Tibial nerve (tissue), 4 donors: ENCODE data around the gene MS4A6E. TPM values are rescaled to one million over a fixed set of nuclear protein-coding genes. Genes with fewer than 3 reads are reported as not detected.
A peak's percentile ranks its signal among the peaks of the same experiment; 100 is the strongest.

Experiments
- DNase-seq, 2 donors: peaks; one replicate each; pipeline ENCODE4 v3.0.0-alpha.2; 2019; ENCODE audit warnings: low spot score in 2 of 2
- H3K27ac ChIP-seq, 4 donors: fragments of 200-600 bp; sonication (generic) in 3 of 4; one replicate each; pipeline ENCODE4 v1.5.1; 2017 to 2019; ENCODE audit warnings: mild to moderate bottlenecking in 1 of 4
- H3K27me3 ChIP-seq, 2 donors: fragments of 200-600 bp; sonication (generic) in 1 of 2; one replicate each; pipeline versions ENCODE4 v1.5.1 to v1.6.0; 2017 to 2019
- H3K36me3 ChIP-seq, 3 donors: fragments of 200-600 bp; sonication (generic); one replicate each; pipeline ENCODE4 v1.5.1; 2018 to 2019
- H3K4me1 ChIP-seq, 4 donors: fragments of 200-600 bp; sonication (generic) in 3 of 4; one replicate each; pipeline ENCODE4 v1.5.1; 2017 to 2019
- H3K4me3 ChIP-seq, 4 donors: fragments of 200-600 bp; sonication (generic) in 3 of 4; one replicate each; pipeline ENCODE4 v1.5.1; 2017 to 2019; ENCODE audit warnings: mild to moderate bottlenecking in 1 of 4, moderate library complexity in 1 of 4
- H3K9me3 ChIP-seq, 4 donors: fragments of 200-600 bp; sonication (generic) in 3 of 4; one replicate each; pipeline ENCODE4 v1.5.1; 2017 to 2019
- EP300 ChIP-seq, 2 donors: sonication (generic); formaldehyde crosslinking; IDR thresholded peaks; one replicate each; pipeline ENCODE4 v1.6.1; 2017; ENCODE audit warnings: antibody characterized with exemption in 2 of 2, mild to moderate bottlenecking in 1 of 2
- POLR2A ChIP-seq, 2 donors: fragments of 450-650 bp; IDR thresholded peaks; one replicate each; pipeline ENCODE4 v1.6.1; 2017; ENCODE audit warnings: antibody characterized with exemption in 2 of 2, mild to moderate bottlenecking in 2 of 2, moderate library complexity in 2 of 2
- WGBS, 2 donors: methylation state at CpG; one replicate each; pipeline ENCODE4 v1.1.5; 2018; 5-methylcytosine and 5-hydroxymethylcytosine counted together
- total RNA-seq, 4 donors: library from RNA; depleted of rRNA; stranded (reverse); fragments of >200 nt; gene quantifications; one replicate each; pipeline ENCODE4 v1.1.0, GENCODE V29; 2016
- TF ChIP-seq, protein P1 (sequence below), 5 experiments: fragments of 200-600 bp in 3 of 5; fragments of 450-650 bp in 2 of 5; sonication (generic) in 3 of 5; IDR thresholded peaks; one replicate each; pipeline ENCODE4 v1.5.1; 2016 to 2019; ENCODE audit warnings: antibody characterized with exemption in 5 of 5, mild to moderate bottlenecking in 3 of 5, moderate library complexity in 2 of 5

MS4A6E gene
- total RNA-seq, 4 donors from 2014 or later, result not detected

- H3K9me3 ChIP-seq, result no peaks in the 10 kb centered on the region
- no peak overlapping the region for H3K4me3 ChIP-seq
- no peaks in the 10 kb centered on the region for H3K4me1 ChIP-seq
- no peak overlapping the region for H3K27ac ChIP-seq
- no peaks in the 10 kb centered on the region for H3K27me3 ChIP-seq
- TF ChIP-seq, protein P1, sequence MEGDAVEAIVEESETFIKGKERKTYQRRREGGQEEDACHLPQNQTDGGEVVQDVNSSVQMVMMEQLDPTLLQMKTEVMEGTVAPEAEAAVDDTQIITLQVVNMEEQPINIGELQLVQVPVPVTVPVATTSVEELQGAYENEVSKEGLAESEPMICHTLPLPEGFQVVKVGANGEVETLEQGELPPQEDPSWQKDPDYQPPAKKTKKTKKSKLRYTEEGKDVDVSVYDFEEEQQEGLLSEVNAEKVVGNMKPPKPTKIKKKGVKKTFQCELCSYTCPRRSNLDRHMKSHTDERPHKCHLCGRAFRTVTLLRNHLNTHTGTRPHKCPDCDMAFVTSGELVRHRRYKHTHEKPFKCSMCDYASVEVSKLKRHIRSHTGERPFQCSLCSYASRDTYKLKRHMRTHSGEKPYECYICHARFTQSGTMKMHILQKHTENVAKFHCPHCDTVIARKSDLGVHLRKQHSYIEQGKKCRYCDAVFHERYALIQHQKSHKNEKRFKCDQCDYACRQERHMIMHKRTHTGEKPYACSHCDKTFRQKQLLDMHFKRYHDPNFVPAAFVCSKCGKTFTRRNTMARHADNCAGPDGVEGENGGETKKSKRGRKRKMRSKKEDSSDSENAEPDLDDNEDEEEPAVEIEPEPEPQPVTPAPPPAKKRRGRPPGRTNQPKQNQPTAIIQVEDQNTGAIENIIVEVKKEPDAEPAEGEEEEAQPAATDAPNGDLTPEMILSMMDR (IDR thresholded peaks at IDR 0.05), result no peak
- no peak for TF ChIP-seq EP300 (IDR thresholded peaks at IDR 0.05)
- no peak for TF ChIP-seq POLR2A (IDR thresholded peaks at IDR 0.05)
- DNase-seq, result no peak
- 94 to 95% methylated on average over 19 of the region's 19 CpGs for WGBS, 2 donors
- no peaks in the 10 kb centered on the region for H3K36me3 ChIP-seq
These were observed 40.8 kb downstream of the MS4A6E start for GRCh38 chr11:60367896-60368295.

- TF ChIP-seq, protein P1 (IDR thresholded peaks at IDR 0.05), result no peak
- TF ChIP-seq EP300 (IDR thresholded peaks at IDR 0.05) (no peak), POLR2A (IDR thresholded peaks at IDR 0.05) (no peak)
- Histone ChIP-seq H3K9me3 (no peaks in the 10 kb centered on the region), H3K4me1 (no peaks in the 10 kb centered on the region), H3K36me3 (no peaks in the 10 kb centered on the region), H3K27me3 (no peaks in the 10 kb centered on the region), H3K4me3 (no peak overlapping the region), H3K27ac (no peak overlapping the region)
- 46 to 58% methylated on average over 2 of the region's 2 CpGs for WGBS, 2 donors
- DNase-seq, result no peak
These were observed 43.3 kb downstream of the MS4A6E start for GRCh38 chr11:60370252-60370810.

DNA sequence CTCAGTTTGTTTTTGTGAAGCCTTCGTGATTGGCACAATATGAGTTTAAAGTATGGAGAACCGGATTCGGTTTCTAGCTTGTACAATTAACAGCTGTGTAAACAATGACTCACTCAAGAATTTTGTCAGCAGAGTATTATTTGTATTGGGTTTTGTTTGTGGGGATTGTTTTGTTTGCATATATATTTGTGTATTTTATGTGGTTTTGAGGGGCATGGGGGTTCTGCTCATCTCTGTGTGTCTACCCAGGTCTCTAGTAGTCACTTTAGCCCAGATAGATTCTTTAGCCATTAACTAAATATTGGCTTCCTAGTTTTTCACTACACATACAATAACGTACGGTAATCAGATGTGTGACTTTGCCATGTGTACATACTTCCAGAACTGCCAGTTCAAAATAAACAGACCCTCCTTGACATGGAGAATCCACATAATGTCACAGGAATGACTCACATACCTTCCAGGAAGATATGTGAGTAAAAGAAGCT is 43.8 kb downstream of the MS4A6E start:
- no peak overlapping the region for H3K27ac ChIP-seq
- DNase-seq, result no peak
- H3K4me1 ChIP-seq, result no peaks in the 10 kb centered on the region
- H3K4me3 ChIP-seq, result no peak overlapping the region
- no peaks in the 10 kb centered on the region for H3K9me3 ChIP-seq
- H3K36me3 ChIP-seq, result no peaks in the 10 kb centered on the region
- TF ChIP-seq EP300 (IDR thresholded peaks at IDR 0.05) (no peak), POLR2A (IDR thresholded peaks at IDR 0.05) (no peak)
- TF ChIP-seq, protein P1 (IDR thresholded peaks at IDR 0.05), result no peak
- H3K27me3 ChIP-seq, result no peaks in the 10 kb centered on the region
- WGBS, 2 donors, result 37 to 48% methylated on average over 5 of the region's 5 CpGs

GRCh38 chr11:60371386-60371785 is 44.3 kb downstream of the MS4A6E start:
- H3K27me3 ChIP-seq, result no peaks in the 10 kb centered on the region
- DNase-seq, result no peak
- H3K4me1 ChIP-seq, result no peaks in the 10 kb centered on the region
- no peaks in the 10 kb centered on the region for H3K9me3 ChIP-seq
- TF ChIP-seq, protein P1 (IDR thresholded peaks at IDR 0.05), result no peak
- no peak for TF ChIP-seq EP300 (IDR thresholded peaks at IDR 0.05)
- TF ChIP-seq POLR2A (IDR thresholded peaks at IDR 0.05), result no peak
- H3K36me3 ChIP-seq, result no peaks in the 10 kb centered on the region
- no peak overlapping the region for H3K4me3 ChIP-seq
- WGBS, 2 donors, result 63 to 74% methylated on average over 3 of the region's 3 CpGs
- no peak overlapping the region for H3K27ac ChIP-seq

DNA sequence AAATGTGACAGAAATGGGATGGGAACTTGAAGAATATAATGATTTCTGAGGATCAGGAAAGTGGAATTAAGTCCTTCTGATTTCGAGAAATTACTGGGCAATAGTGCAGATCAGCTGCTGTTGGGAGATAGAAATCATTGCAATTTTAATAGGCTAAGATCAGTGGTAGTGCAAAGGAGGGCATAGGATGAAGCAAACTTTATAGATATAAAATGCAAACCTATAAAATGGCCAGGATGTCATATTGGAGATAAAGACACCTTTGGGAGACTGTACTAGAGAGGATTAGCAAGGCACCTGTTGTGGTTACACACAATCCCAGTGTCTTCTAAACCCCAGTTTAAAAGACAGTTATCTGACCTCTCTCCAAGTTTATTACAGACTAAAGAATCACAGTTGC is 44.8 kb downstream of the MS4A6E start:
- Histone ChIP-seq H3K9me3 (no peaks in the 10 kb centered on the region), H3K27me3 (no peaks in the 10 kb centered on the region), H3K4me1 (no peaks in the 10 kb centered on the region), H3K36me3 (no peaks in the 10 kb centered on the region), H3K4me3 (no peak overlapping the region), H3K27ac (peak overlapping the region in 1 of 4 donors; percentile 5)
- no peak for DNase-seq
- whole genome bisulfite sequencing, 2 donors, result 58 to 78% methylated on average over 1 of the region's 1 CpG
- TF ChIP-seq POLR2A (IDR thresholded peaks at IDR 0.05) (no peak), EP300 (IDR thresholded peaks at IDR 0.05) (no peak)
- TF ChIP-seq, protein P1 (IDR thresholded peaks at IDR 0.05), result no peak
